B cell (primary cell): ENCODE results near the gene CHST13. TPM values are rescaled to one million over a fixed set of nuclear protein-coding genes. Genes with fewer than 3 reads are reported as not detected.

Experiments
- ATAC-seq: fragments of 200-7000 bp; cut with Tn5 transposase; one replicate; pipeline ENCODE4 v1.10.0; 2021; ENCODE audit warnings: low read depth, mild to moderate bottlenecking, moderate number of reproducible peaks, moderate library complexity
- CTCF ChIA-PET: fragments of 350-600 bp; sonication (Branson Sonifier 250); formaldehyde crosslinking; loops from one replicate; lab custom pipeline; 2021; ENCODE audit warnings: antibody characterized with exemption, inconsistent platforms; lab: Charles Lee
- POLR2A ChIA-PET: fragments of 350-600 bp; sonication (Branson Sonifier 250); formaldehyde crosslinking; loops from one replicate; lab custom pipeline; 2021; ENCODE audit warnings: antibody characterized with exemption; lab: Charles Lee
- DNase-seq: peaks from one replicate; pipeline ENCODE4 v3.0.0; 2013
- H2AFZ ChIP-seq: 2 replicates; pipeline ENCODE4 v1.6.1; 2012; ENCODE audit warnings: mild to moderate bottlenecking, low read depth, low read length; ENCODE audit not compliant: insufficient read depth, poor library complexity, severe bottlenecking
- H3K27ac ChIP-seq, 2 donors: 1 replicate in 1 of 2; 2 replicates in 1 of 2; pipeline ENCODE4 v1.5.1; 2012 to 2013; ENCODE audit warnings: low read length in 2 of 2, mild to moderate bottlenecking in 2 of 2, moderate library complexity in 1 of 2
- H3K27me3 ChIP-seq, 4 experiments: fragments of 200-600 bp in 1 of 4; sonication (generic) in 1 of 4; replicated peaks in 1 of 4; 1 replicate in 2 of 4; 2 replicates in 2 of 4; pipeline versions ENCODE4 v1.6.1 to v1.7.0; 2013 to 2016; ENCODE audit warnings: low read length in 3 of 4, mild to moderate bottlenecking in 2 of 4, mixed read lengths in 1 of 4, moderate library complexity in 1 of 4; ENCODE audit not compliant: insufficient read depth in 4 of 4, control insufficient read depth in 3 of 4; ENCODE audit errors: control extremely low read depth in 1 of 4
- H3K36me3 ChIP-seq, 2 experiments: replicated peaks in 1 of 2; 1 replicate in 1 of 2; 2 replicates in 1 of 2; pipeline versions ENCODE4 v1.6.1 to v1.7.1; 2013; ENCODE audit warnings: low read length in 1 of 2; ENCODE audit not compliant: insufficient read depth in 2 of 2, control insufficient read depth in 1 of 2; ENCODE audit errors: control extremely low read depth in 1 of 2, extremely low read depth in 1 of 2
- H3K4me1 ChIP-seq, 2 donors: fragments of 200-600 bp in 1 of 2; sonication (generic) in 1 of 2; 1 replicate in 1 of 2; 2 replicates in 1 of 2; pipeline versions ENCODE4 v1.5.1 to v1.6.1; 2013 to 2017; ENCODE audit warnings: low read length in 2 of 2; ENCODE audit not compliant: control insufficient read depth in 2 of 2, insufficient read depth in 2 of 2
- H3K4me2 ChIP-seq: replicated peaks from 2 replicates; pipeline ENCODE3; 2012; ENCODE audit warnings: mild to moderate bottlenecking, low read depth, low read length; ENCODE audit not compliant: poor library complexity, severe bottlenecking
- H3K4me3 ChIP-seq, 5 experiments: fragments of 200-600 bp in 1 of 5; sonication (generic) in 1 of 5; 1 replicate in 3 of 5; 2 replicates in 2 of 5; pipeline versions ENCODE4 v1.5.1 to v1.7.0; 2011 to 2016; ENCODE audit warnings: low read length in 4 of 5, mild to moderate bottlenecking in 4 of 5, low read depth in 2 of 5, control low read depth in 1 of 5, moderate library complexity in 1 of 5; ENCODE audit not compliant: insufficient read depth in 1 of 5; ENCODE audit errors: control extremely low read depth in 1 of 5, extremely low read depth in 1 of 5
- H3K79me2 ChIP-seq: fragments of 200-600 bp; sonication (generic); one replicate; pipeline ENCODE4 v1.6.0; 2016; ENCODE audit warnings: low read length; ENCODE audit not compliant: control insufficient read depth, insufficient read depth
- H3K9ac ChIP-seq: fragments of 200-600 bp; sonication (generic); 2 replicates; pipeline ENCODE4 v1.6.1; 2017; ENCODE audit warnings: mild to moderate bottlenecking, low read length, moderate library complexity
- H3K9me3 ChIP-seq, 3 donors: one replicate each; pipeline versions ENCODE4 v1.6.1 to v1.7.1; 2013; ENCODE audit warnings: low read length in 2 of 3; ENCODE audit not compliant: control insufficient read depth in 2 of 3, insufficient read depth in 1 of 3; ENCODE audit errors: control extremely low read depth in 1 of 3
- H4K20me1 ChIP-seq: 2 replicates; pipeline ENCODE4 v1.6.0; 2012; ENCODE audit warnings: mild to moderate bottlenecking, low read length; ENCODE audit not compliant: insufficient read depth, control insufficient read depth, poor library complexity, severe bottlenecking
- H3K27ac Mint-ChIP-seq: one replicate; pipeline ENCODE4 v1.8.0; 2021; ENCODE audit warnings: mixed read lengths
- H3K27me3 Mint-ChIP-seq: one replicate; pipeline ENCODE4 v1.8.0; 2021; ENCODE audit warnings: mixed read lengths
- H3K4me1 Mint-ChIP-seq: one replicate; pipeline ENCODE4 v1.8.0; 2021; ENCODE audit warnings: mixed read lengths
- H3K4me3 Mint-ChIP-seq: one replicate; pipeline ENCODE4 v1.8.0; 2021; ENCODE audit warnings: mixed read lengths
- H3K9me3 Mint-ChIP-seq: one replicate; pipeline ENCODE4 v1.8.0; 2022; ENCODE audit warnings: mixed read lengths; ENCODE audit not compliant: insufficient read depth
- CTCF ChIP-seq: fragments of 200-600 bp; IDR thresholded peaks from one replicate; pipeline ENCODE4 v1.8.0; 2022; ENCODE audit warnings: antibody characterized with exemption, mild to moderate bottlenecking
- EZH2 ChIP-seq: IDR thresholded peaks from 2 replicates; pipeline ENCODE4 v1.6.1; 2012; ENCODE audit warnings: borderline replicate concordance, low read depth, mild to moderate bottlenecking, moderate library complexity, low read length; ENCODE audit not compliant: insufficient read depth, poor library complexity, severe bottlenecking
- WGBS: methylation state at CpG from one replicate; pipeline ENCODE4 v1.1.5; 2013; ENCODE audit warnings: missing lambda C conversion rate; ENCODE audit not compliant: insufficient coverage; 5-methylcytosine and 5-hydroxymethylcytosine counted together
- intact Hi-C: fragments of 100-400 bp; cut with micrococcal nuclease; formaldehyde crosslinking; loops from one replicate; pipeline ENCODE4 v1.10.0; 2022
- polyA plus RNA-seq: library from polyadenylated mRNA; depleted of rRNA; stranded (reverse); fragments of >200 nt; gene quantifications from 2 replicates; pipeline ENCODE4 v1.2.3, GENCODE V29; 2012
- total RNA-seq, 2 donors: library from RNA; stranded (reverse); fragments of 120-200 nt in 1 of 2; gene quantifications; 1 replicate in 1 of 2; 2 replicates in 1 of 2; pipeline versions ENCODE4 v1.2.3 to v1.2.4, GENCODE V29; 2013 to 2022

The CHST13 gene
- total and polyA plus RNA-seq, 2 donors (not counting 1 experiment from before 2014, with no cell fraction given): 0.07 TPM; not detected in 1

GRCh38 chr3:126479642-126480041 lies 44.3 kb upstream of the CHST13 start:
- Histone ChIP-seq H4K20me1 (peaks cover 4% of the 10 kb centered on the region), H3K4me2 (no peak overlapping the region), H2AFZ (no peak overlapping the region), H3K36me3 (no peaks in the 10 kb centered on the region), H3K9ac (no peak overlapping the region), H3K79me2 (no peaks in the 10 kb centered on the region), H3K4me1 (peaks cover 8 to 11% of the 10 kb centered on the region in 2 donors), H3K27me3 (no peaks in the 10 kb centered on the region), H3K9me3 (peaks cover 0 to 7% (median 0%) of the 10 kb centered on the region in 3 donors), H3K27ac (no peak overlapping the region), H3K4me3 (no peak overlapping the region)
- TF ChIP-seq CTCF (no peak), EZH2 (no peak)
- H3K4me1 Mint-ChIP-seq: peaks cover 10% of the 10 kb centered on the region
- peaks cover 4% of the 10 kb centered on the region for H3K27me3 Mint-ChIP-seq
- ChIA-PET CTCF (no interaction called here), POLR2A (no interaction called here)
- intact Hi-C loops: loop anchor here (5.0 to 10.0 kb wide), 4 partner anchors 397 to 1573 kb away; partner anchors contain the start of genes OSBPL11, SEC61A1 and SLC41A3
- no peak overlapping the region for H3K4me3 Mint-ChIP-seq
- WGBS: 80% methylated on average over 1 of the region's 1 CpG
- DNase-seq: no peak
- ATAC-seq: no peak
- no peaks in the 10 kb centered on the region for H3K9me3 Mint-ChIP-seq
- no peak overlapping the region for H3K27ac Mint-ChIP-seq

GRCh38 chr3:126480206-126480605 lies 43.7 kb upstream of the CHST13 start:
- no peaks in the 10 kb centered on the region for H4K20me1 ChIP-seq
- peaks cover 0 to 7% (median 0%) of the 10 kb centered on the region in 3 donors for H3K9me3 ChIP-seq
- TF ChIP-seq EZH2 (no peak), CTCF (no peak)
- no peak for DNase-seq
- no peak overlapping the region for H3K4me2 ChIP-seq
- no peak for ATAC-seq
- intact Hi-C loops: no loop called here
- no peak overlapping the region for H3K27ac ChIP-seq
- WGBS: 80% methylated on average over 5 of the region's 5 CpGs
- no peak overlapping the region for H3K4me3 Mint-ChIP-seq
- no peak overlapping the region for H3K9ac ChIP-seq
- CTCF ChIA-PET: no interaction called here
- peaks cover 8% of the 10 kb centered on the region for H3K4me1 Mint-ChIP-seq
- POLR2A ChIA-PET: no interaction called here
- H2AFZ ChIP-seq: peak overlapping the region; percentile 22
- H3K36me3 ChIP-seq: no peaks in the 10 kb centered on the region
- no peaks in the 10 kb centered on the region for H3K79me2 ChIP-seq
- H3K4me1 ChIP-seq: peaks cover 5 to 7% of the 10 kb centered on the region in 2 donors
- no peak overlapping the region for H3K4me3 ChIP-seq
- no peaks in the 10 kb centered on the region for H3K27me3 ChIP-seq
- H3K27ac Mint-ChIP-seq: no peak overlapping the region
- no peaks in the 10 kb centered on the region for H3K9me3 Mint-ChIP-seq
- H3K27me3 Mint-ChIP-seq: peaks cover 4% of the 10 kb centered on the region
